ENCODE data around the gene MMRN1. TPM values are rescaled to one million over a fixed set of nuclear protein-coding genes. Genes with fewer than 3 reads are reported as not detected.

Gene MMRN1
- total and polyA plus RNA-seq, 7 donors = 0.44 to 2.3 (median 1.7) TPM

DNA sequence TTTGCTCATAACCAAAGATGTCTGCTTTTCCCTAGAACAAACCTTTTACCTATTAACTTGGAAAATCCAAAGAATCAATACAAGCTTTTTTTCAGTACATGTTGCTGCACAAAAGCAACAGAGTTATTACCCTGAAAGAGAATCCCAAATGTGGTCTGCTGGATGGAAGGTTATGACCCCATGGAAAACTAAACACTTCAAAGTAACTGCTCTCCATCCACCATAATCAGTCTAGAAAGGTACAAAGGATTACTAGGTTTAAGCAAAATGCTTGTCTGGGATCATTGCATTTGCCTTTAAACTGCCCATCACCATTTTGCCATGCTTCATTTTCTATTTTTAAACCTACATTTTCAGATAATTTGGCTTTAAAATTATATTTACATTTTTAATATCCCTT is 11.7 kb downstream of the MMRN1 start:
- H3K4me1 ChIP-seq = no peaks in the 10 kb centered on the region
- no peaks in the 10 kb centered on the region for H3K27me3 ChIP-seq (ENCODE audit: insufficient read depth in 3 of 3, low read length in 2 of 3)
- no peak overlapping the region for H3K27ac ChIP-seq
- no peak for ATAC-seq
- H3K36me3 ChIP-seq (ENCODE audit: insufficient read depth in 1 of 2, low read depth in 1 of 2) = no peaks in the 10 kb centered on the region
- H3K4me3 ChIP-seq = no peak overlapping the region
- DNase-seq = no peak
- intact Hi-C loops (cut with DNase I) = no loop called here
- H3K9me3 ChIP-seq = no peaks in the 10 kb centered on the region
- TF ChIP-seq, protein P1, sequence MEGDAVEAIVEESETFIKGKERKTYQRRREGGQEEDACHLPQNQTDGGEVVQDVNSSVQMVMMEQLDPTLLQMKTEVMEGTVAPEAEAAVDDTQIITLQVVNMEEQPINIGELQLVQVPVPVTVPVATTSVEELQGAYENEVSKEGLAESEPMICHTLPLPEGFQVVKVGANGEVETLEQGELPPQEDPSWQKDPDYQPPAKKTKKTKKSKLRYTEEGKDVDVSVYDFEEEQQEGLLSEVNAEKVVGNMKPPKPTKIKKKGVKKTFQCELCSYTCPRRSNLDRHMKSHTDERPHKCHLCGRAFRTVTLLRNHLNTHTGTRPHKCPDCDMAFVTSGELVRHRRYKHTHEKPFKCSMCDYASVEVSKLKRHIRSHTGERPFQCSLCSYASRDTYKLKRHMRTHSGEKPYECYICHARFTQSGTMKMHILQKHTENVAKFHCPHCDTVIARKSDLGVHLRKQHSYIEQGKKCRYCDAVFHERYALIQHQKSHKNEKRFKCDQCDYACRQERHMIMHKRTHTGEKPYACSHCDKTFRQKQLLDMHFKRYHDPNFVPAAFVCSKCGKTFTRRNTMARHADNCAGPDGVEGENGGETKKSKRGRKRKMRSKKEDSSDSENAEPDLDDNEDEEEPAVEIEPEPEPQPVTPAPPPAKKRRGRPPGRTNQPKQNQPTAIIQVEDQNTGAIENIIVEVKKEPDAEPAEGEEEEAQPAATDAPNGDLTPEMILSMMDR (IDR thresholded peaks at IDR 0.05) = no peak

DNA sequence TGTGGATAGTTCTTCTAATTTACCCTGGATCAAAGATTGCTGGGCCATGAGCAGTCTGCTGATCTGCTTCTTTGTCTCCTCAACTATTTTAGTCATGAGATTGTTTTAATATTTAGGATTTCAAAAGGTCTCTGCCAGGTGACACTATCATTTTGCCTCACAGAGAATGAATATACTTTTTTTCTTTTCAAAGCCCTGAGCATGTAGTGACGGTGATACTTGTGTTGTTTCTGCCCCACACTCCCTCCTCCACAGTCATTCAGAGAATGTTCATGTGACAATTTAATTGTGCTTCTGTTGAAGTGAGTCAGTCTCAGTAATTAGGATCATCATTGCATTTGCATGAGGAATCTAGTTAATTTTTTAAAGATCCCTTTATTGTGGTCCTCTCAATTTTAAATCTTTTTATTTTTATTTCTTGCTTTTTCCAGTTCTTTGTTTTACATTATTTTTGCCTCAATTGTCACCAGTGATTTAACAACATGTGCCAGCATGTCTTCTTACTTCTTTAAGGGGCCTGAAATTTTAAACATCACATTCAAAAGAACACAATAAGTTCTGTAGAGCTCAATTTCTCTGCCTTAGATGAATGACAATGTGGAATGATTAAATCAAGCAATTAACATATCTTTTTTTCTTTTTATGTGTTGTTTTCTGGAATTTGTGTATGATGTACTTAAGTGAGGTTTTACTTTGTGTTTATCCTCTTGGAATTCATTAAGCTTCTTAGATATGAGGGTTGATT is 12.3 kb downstream of the MMRN1 start:
- no peaks in the 10 kb centered on the region for H3K36me3 ChIP-seq (ENCODE audit: insufficient read depth in 1 of 2, low read depth in 1 of 2)

DNA sequence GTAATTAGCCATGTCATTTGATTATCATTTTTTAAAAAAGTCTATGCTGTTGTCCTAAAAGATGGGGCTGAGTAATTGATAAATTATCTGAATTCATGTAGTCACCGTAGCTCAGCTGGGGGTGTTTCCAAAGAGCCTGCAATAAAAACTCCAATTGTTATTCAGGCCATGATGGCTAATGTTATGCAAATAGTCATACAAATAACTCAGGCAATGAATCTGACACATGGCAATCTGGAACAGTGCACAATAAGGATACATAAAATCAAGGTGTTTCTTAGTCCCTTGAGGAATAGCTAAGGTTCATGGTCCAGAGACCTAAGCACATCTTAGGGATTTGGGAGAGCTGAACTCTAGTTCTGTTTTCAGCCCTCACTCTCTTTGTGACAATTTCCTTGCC is 15.2 kb downstream of the MMRN1 start:
- no peak overlapping the region for H3K4me3 ChIP-seq
- intact Hi-C loops (cut with DNase I) = no loop called here
- no peaks in the 10 kb centered on the region for H3K27me3 ChIP-seq (ENCODE audit: insufficient read depth in 3 of 3, low read length in 2 of 3)
- no peak overlapping the region for H3K27ac ChIP-seq
- H3K36me3 ChIP-seq (ENCODE audit: insufficient read depth in 1 of 2, low read depth in 1 of 2) = no peaks in the 10 kb centered on the region
- no peak for DNase-seq
- WGBS, 3 donors = 71 to 89% (median 71%) methylated on average over 1 of the region's 1 CpG
- no peaks in the 10 kb centered on the region for H3K9me3 ChIP-seq
- H3K4me1 ChIP-seq = no peaks in the 10 kb centered on the region
- TF ChIP-seq, protein P1 (IDR thresholded peaks at IDR 0.05) = no peak
- ATAC-seq = no peak

More for the DNA sequence above, 12.3 kb downstream of the MMRN1 start:
- TF ChIP-seq, protein P1 (IDR thresholded peaks at IDR 0.05) = no peak
- Histone ChIP-seq H3K9me3 (no peaks in the 10 kb centered on the region), H3K4me3 (no peak overlapping the region), H3K4me1 (no peaks in the 10 kb centered on the region), H3K27me3 (ENCODE audit: insufficient read depth in 3 of 3, low read length in 2 of 3) (no peaks in the 10 kb centered on the region), H3K27ac (no peak overlapping the region)
- intact Hi-C loops (cut with DNase I) = no loop called here
- no peak for ATAC-seq
- WGBS, 3 donors = 35 to 41% (median 38%) methylated on average over 1 of the region's 1 CpG
- DNase-seq = no peak

DNA sequence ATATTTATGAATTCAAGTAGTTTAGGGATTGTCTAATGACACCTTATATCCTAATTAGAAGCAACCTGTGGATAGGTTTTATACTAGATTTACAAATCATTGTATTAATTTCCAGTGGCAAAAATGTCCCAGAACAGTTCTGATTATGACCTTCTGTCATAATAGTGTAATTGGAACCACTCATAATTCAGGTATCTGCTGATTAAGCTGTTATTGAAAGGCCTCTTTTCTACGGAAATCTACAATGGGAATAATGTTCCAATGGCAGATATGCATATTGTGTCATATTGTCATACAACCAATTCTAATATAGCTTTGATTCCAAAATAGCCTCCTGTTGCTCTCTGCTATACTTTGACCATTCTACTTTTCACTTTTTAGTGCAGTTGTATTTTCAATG is 19.0 kb downstream of the MMRN1 start:
- TF ChIP-seq, protein P1 (IDR thresholded peaks at IDR 0.05) = no peak
- Histone ChIP-seq H3K27ac (no peak overlapping the region), H3K4me1 (no peaks in the 10 kb centered on the region), H3K27me3 (ENCODE audit: insufficient read depth in 3 of 3, low read length in 2 of 3) (no peaks in the 10 kb centered on the region), H3K4me3 (no peak overlapping the region), H3K36me3 (ENCODE audit: insufficient read depth in 1 of 2, low read depth in 1 of 2) (no peaks in the 10 kb centered on the region), H3K9me3 (no peaks in the 10 kb centered on the region)
- DNase-seq = no peak
- intact Hi-C loops (cut with DNase I) = no loop called here
- 53 to 73% (median 70%) methylated on average over 1 of the region's 1 CpG for WGBS, 3 donors
- ATAC-seq = no peak

All from psoas muscle (tissue), 8 donors.